IPS DF 6.9 (cell line): Measurements from ENCODE around the gene MCOLN3.

Source experiments
- DNase-seq: peaks from one replicate; pipeline ENCODE4 v3.0.0-alpha.2; 2013; ENCODE audit warnings: low read depth, low spot score
- H3K27ac ChIP-seq: one replicate; pipeline ENCODE4 v1.5.1; 2013; ENCODE audit warnings: low read length, control low read depth
- H3K27me3 ChIP-seq: 2 replicates; pipeline ENCODE4 v1.6.1; 2013; ENCODE audit warnings: mild to moderate bottlenecking, low read length; ENCODE audit not compliant: control insufficient read depth, insufficient read depth
- H3K36me3 ChIP-seq: 2 replicates; pipeline ENCODE4 v1.6.1; 2013; ENCODE audit warnings: low read length; ENCODE audit not compliant: control insufficient read depth, insufficient read depth
- H3K4me1 ChIP-seq: 2 replicates; pipeline ENCODE4 v1.6.1; 2013; ENCODE audit warnings: low read length; ENCODE audit not compliant: control insufficient read depth, insufficient read depth
- H3K4me3 ChIP-seq: 2 replicates; pipeline ENCODE4 v1.5.1; 2013; ENCODE audit warnings: mild to moderate bottlenecking, low read length
- H3K9me3 ChIP-seq: 2 replicates; pipeline ENCODE4 v1.6.1; 2013; ENCODE audit warnings: low read length, inconsistent platforms; ENCODE audit not compliant: control insufficient read depth, insufficient read depth
- WGBS: extraction: QIAGEN DNeasy Blood & Tissue Kit; methylation state at CpG from one replicate; pipeline ENCODE4 v1.1.7; 2013; ENCODE audit warnings: mixed read lengths, missing lambda C conversion rate; ENCODE audit not compliant: insufficient read length, insufficient coverage; 5-methylcytosine and 5-hydroxymethylcytosine counted together

MCOLN3 gene

GRCh38 chr1:85048296-85049064 is at the start of gene MCOLN3:
TSS of gene MCOLN3 (minus strand) at chr1:85048500. CDS start at chr1:85045360, 3,140 bp downstream.
- no peak for DNase-seq
- Histone ChIP-seq H3K4me3 (peak within 1 kb of the TSS; percentile 81), H3K9me3 (no peaks in the 10 kb centered on the region), H3K4me1 (no peaks in the 10 kb centered on the region), H3K27ac (no peak within 1 kb of the TSS), H3K36me3 (no peaks in the 10 kb centered on the region), H3K27me3 (peaks cover 20% of the 10 kb centered on the region)
- no CpG with 5 or more reads among the region's 73 CpGs for WGBS

GRCh38 chr1:85093644-85094043 is 45.3 kb upstream of the MCOLN3 start:
- Histone ChIP-seq H3K4me3 (no peak overlapping the region), H3K27me3 (no peaks in the 10 kb centered on the region), H3K36me3 (no peaks in the 10 kb centered on the region), H3K27ac (no peak overlapping the region), H3K4me1 (no peaks in the 10 kb centered on the region), H3K9me3 (no peaks in the 10 kb centered on the region)
- no CpG with 5 or more reads among the region's 2 CpGs for WGBS
- DNase-seq = no peak

GRCh38 chr1:85091671-85092280 is 43.5 kb upstream of the MCOLN3 start:
- no peak overlapping the region for H3K27ac ChIP-seq
- H3K4me1 ChIP-seq = no peaks in the 10 kb centered on the region
- no peaks in the 10 kb centered on the region for H3K9me3 ChIP-seq
- no peak for DNase-seq
- no peaks in the 10 kb centered on the region for H3K36me3 ChIP-seq
- H3K4me3 ChIP-seq = no peak overlapping the region
- no peaks in the 10 kb centered on the region for H3K27me3 ChIP-seq
- WGBS = no CpG with 5 or more reads among the region's 11 CpGs

- Histone ChIP-seq H3K9me3 (no peaks in the 10 kb centered on the region), H3K4me3 (no peak overlapping the region), H3K27me3 (no peaks in the 10 kb centered on the region), H3K27ac (no peak overlapping the region), H3K4me1 (no peaks in the 10 kb centered on the region), H3K36me3 (no peaks in the 10 kb centered on the region)
- no CpG with 5 or more reads among the region's 1 CpG for whole genome bisulfite sequencing
- DNase-seq = no peak
Observed at GRCh38 chr1:85090225-85090624, 41.9 kb upstream of the MCOLN3 start.

GRCh38 chr1:85089203-85089602 is 40.9 kb upstream of the MCOLN3 start:
- H3K27ac ChIP-seq = no peak overlapping the region
- H3K27me3 ChIP-seq = no peaks in the 10 kb centered on the region
- H3K9me3 ChIP-seq = no peaks in the 10 kb centered on the region
- H3K4me1 ChIP-seq = no peaks in the 10 kb centered on the region
- H3K4me3 ChIP-seq = no peak overlapping the region
- DNase-seq = no peak
- H3K36me3 ChIP-seq = no peaks in the 10 kb centered on the region

- H3K9me3 ChIP-seq = no peaks in the 10 kb centered on the region
- H3K27ac ChIP-seq = no peak overlapping the region
- H3K4me1 ChIP-seq = no peaks in the 10 kb centered on the region
- no peaks in the 10 kb centered on the region for H3K27me3 ChIP-seq
- no CpG with 5 or more reads among the region's 2 CpGs for WGBS
- H3K36me3 ChIP-seq = no peaks in the 10 kb centered on the region
- H3K4me3 ChIP-seq = no peak overlapping the region
- DNase-seq = no peak
Observed at GRCh38 chr1:85088408-85088784, 40.1 kb upstream of the MCOLN3 start.

- H3K36me3 ChIP-seq = no peaks in the 10 kb centered on the region
- H3K27me3 ChIP-seq = no peaks in the 10 kb centered on the region
- H3K27ac ChIP-seq = no peak overlapping the region
- no peak overlapping the region for H3K4me3 ChIP-seq
- H3K9me3 ChIP-seq = no peaks in the 10 kb centered on the region
- no peak for DNase-seq
- WGBS = no CpG with 5 or more reads among the region's 1 CpG
- no peaks in the 10 kb centered on the region for H3K4me1 ChIP-seq
Observed at GRCh38 chr1:85087659-85088407, 39.5 kb upstream of the MCOLN3 start.

GRCh38 chr1:85085417-85085816 is 37.1 kb upstream of the MCOLN3 start:
- no peaks in the 10 kb centered on the region for H3K36me3 ChIP-seq
- H3K27me3 ChIP-seq = no peaks in the 10 kb centered on the region
- no peak overlapping the region for H3K27ac ChIP-seq
- H3K4me3 ChIP-seq = no peak overlapping the region
- no peak for DNase-seq
- no CpG with 5 or more reads among the region's 1 CpG for WGBS
- H3K4me1 ChIP-seq = no peaks in the 10 kb centered on the region
- no peaks in the 10 kb centered on the region for H3K9me3 ChIP-seq

GRCh38 chr1:85078903-85079302 is 30.6 kb upstream of the MCOLN3 start:
- H3K27me3 ChIP-seq = no peaks in the 10 kb centered on the region
- no peaks in the 10 kb centered on the region for H3K9me3 ChIP-seq
- WGBS = no CpG with 5 or more reads among the region's 3 CpGs
- DNase-seq = no peak
- H3K36me3 ChIP-seq = no peaks in the 10 kb centered on the region
- no peaks in the 10 kb centered on the region for H3K4me1 ChIP-seq
- H3K27ac ChIP-seq = no peak overlapping the region
- no peak overlapping the region for H3K4me3 ChIP-seq

- Histone ChIP-seq H3K4me3 (no peak overlapping the region), H3K9me3 (no peaks in the 10 kb centered on the region), H3K27ac (no peak overlapping the region), H3K4me1 (no peaks in the 10 kb centered on the region), H3K27me3 (no peaks in the 10 kb centered on the region), H3K36me3 (no peaks in the 10 kb centered on the region)
- no CpG with 5 or more reads among the region's 3 CpGs for WGBS
- DNase-seq = no peak
Observed at GRCh38 chr1:85074365-85074964, 26.2 kb upstream of the MCOLN3 start.
